Measurements from ENCODE around the gene PRIMPOL.
"Not testable (repeated sequence)": the region's sequence is repeated elsewhere in the genome, so short reads cannot be mapped to it uniquely, and the experiment has no call there.

The PRIMPOL gene

DNA sequence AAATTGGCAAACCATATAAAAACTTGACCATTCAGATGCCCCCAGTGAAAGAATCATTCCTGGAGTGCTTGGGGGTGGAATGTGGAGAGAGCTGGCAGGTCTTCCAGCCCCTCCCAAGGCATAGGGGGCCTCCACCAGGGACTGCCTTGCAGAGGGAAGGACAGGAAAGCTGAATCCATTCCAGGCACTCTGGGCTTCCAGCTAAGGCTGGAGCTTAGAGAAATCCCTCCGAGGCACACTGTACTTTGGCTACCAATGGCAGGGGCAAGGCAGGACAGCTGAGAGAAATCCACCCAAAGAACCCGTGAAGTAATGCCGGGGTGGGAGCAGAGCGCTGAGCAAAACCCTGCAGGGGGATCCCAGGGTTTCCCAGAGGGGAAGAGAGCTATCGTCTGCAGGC is 80.4 kb downstream of the PRIMPOL start:
- no peak for TF ChIP-seq GATA1 (IDR thresholded peaks at IDR 0.05; ENCODE audit: low read depth, low read length)
- no peak for TF ChIP-seq POLR2A (IDR thresholded peaks at IDR 0.05; ENCODE audit: low read length)

GRCh38 chr4:184731056-184731455 is 81.5 kb downstream of the PRIMPOL start:
- DNase-seq = no peak

More for the DNA sequence above, 80.4 kb downstream of the PRIMPOL start:
- DNase-seq = no peak

DNA sequence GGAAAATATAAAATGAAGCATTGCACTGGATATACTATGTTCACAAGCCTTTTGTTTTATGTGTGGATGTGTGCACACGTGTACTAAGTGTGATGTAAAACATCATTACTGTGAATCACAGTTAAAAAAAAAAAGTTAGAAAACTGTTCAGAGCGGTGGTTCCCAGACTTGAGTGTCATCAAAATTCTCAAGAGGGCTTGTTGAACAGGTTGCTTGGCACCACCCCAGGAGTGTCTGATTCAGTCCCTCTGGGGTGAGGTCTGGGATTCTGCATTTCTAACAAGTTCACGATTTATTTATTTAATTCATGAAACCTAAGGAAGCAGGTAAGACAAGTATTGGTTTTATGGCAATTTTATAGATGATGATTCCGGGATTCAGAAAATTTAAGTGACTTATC is 82.6 kb downstream of the PRIMPOL start:
- no peak for TF ChIP-seq POLR2A (IDR thresholded peaks at IDR 0.05; ENCODE audit: low read length)
- TF ChIP-seq GATA1 (IDR thresholded peaks at IDR 0.05; ENCODE audit: low read depth, low read length) = no peak
- DNase-seq = peak; percentile 17 to 34

More at GRCh38 chr4:184731056-184731455, 81.5 kb downstream of the PRIMPOL start:
- no peak for TF ChIP-seq POLR2A (IDR thresholded peaks at IDR 0.05; ENCODE audit: low read length)
- no peak for TF ChIP-seq GATA1 (IDR thresholded peaks at IDR 0.05; ENCODE audit: low read depth, low read length)

DNA sequence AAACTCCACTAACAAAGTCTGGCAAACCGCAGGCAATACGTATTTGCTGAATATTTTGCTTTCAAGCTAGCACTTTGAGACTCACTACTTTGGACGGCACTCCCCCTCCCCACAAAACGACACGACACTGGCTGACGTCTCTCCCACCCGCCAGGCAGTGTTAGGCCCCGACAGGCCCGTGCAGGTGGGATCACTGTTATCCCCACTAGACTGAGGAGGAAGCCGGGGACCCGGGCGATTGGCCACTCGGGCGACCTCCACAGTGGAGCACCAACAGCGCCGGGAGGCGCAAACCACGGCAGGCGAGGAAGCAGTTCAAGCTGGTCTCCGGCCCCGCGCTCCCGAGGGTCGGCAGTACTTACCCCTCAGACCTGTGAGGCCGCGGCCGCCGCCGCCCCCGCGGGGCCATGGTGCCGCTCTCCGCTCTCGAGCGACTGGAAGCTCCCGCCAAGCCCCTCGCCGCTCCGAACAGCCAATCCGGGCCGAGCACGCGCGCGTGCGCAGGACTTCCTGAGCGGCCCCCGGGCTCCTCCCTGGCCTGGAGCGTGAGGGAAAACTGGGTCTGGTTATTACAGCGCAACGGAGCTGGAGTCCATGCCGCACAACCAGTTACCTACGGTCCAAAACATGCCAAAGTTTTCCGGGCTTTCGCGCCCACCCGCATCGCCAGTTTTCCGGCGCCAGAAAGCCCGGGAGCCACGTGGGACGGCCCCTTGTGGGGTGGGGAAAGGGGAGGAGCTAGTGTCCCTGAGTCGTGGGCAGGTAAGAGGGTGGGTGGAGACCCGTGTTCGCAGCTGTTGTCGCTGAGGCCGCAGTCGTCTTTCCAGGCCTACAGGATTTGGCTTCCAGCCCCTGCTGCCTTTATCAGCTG is 84.4 kb downstream of the PRIMPOL start, which contains the start of gene CENPU:
Gene CENPU (minus strand): TSS at position 443 of the 871 bp plus-strand sequence. CDS start 34 bp downstream, at position 409.
- peak; percentile 99 for DNase-seq
- TF ChIP-seq POLR2A (IDR thresholded peaks at IDR 0.05; ENCODE audit: low read length) (peak; percentile 94), GATA1 (IDR thresholded peaks at IDR 0.05; ENCODE audit: low read depth, low read length) (no peak)

DNA sequence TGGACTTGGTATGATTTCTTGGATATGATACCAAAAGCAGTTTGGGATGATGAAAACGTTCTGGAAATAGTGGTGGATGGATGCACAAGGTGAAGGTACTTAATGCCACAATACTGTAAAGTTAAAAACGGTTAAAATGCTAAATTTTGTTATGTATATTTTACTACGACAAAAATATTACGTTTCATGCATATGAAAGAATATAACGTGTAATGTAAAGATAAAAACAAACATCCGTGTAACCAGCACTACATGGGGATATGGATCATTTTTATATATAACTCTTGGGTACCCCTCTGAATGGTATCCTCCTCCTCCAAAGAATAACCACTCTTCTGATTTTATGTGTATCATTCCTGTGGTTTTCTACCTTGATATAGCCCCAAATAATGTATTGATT is 85.2 kb downstream of the PRIMPOL start:
- DNase-seq = no peak
- TF ChIP-seq GATA1 (IDR thresholded peaks at IDR 0.05; ENCODE audit: low read depth, low read length) (no peak), POLR2A (IDR thresholded peaks at IDR 0.05; ENCODE audit: low read length) (no peak)

DNA sequence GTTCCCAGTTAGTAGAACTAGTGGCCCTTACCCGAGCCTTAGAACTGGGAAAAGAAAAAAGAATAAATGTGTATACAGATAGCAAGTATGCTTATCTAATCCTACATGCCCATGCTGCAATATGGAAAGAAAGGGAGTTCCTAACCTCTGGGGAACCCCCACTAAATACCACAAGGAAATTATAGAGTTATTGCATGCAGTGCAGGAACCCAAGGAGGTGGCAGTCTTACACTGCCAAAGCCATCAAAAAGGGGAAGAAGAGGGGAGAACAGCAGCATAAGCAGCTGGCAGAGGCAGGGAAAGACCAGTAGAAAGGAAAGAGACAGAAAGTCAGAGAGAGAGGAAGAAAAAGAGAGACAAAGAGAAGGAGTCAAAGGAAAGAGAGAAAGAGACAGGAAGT is 90.0 kb downstream of the PRIMPOL start:
- peak; percentile 36 to 75 for DNase-seq

GRCh38 chr4:184740980-184741391 is 91.4 kb downstream of the PRIMPOL start:
- peak in 1 of 2 experiments; percentile 14 for DNase-seq
- TF ChIP-seq GATA1 (IDR thresholded peaks at IDR 0.05; ENCODE audit: low read depth, low read length) = no peak
- TF ChIP-seq POLR2A (IDR thresholded peaks at IDR 0.05; ENCODE audit: low read length) = no peak

GRCh38 chr4:184741651-184742050 is 92.1 kb downstream of the PRIMPOL start:
- not testable (repeated sequence) for DNase-seq

DNA sequence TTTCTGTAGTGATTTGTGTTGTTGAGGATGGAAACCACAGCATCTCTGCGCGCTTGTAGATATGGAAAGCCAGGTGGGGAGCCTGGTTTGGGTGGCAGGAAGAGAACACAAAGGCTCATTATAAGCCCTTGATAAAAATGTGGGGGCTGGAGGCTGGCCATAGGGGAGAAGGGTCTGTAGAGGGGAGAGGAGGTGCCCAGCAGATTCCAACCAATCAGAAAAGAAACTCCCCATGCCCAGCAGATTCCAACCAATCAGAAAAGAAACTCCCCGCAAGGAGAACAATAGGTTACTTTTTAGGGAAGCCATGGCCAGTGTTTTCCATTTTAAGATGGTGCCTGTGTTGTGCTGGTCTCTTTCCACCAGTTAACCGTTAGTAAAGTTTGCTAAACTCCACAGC is 94.1 kb downstream of the PRIMPOL start:
- TF ChIP-seq POLR2A (IDR thresholded peaks at IDR 0.05; ENCODE audit: low read length) (no peak), GATA1 (IDR thresholded peaks at IDR 0.05; ENCODE audit: low read depth, low read length) (no peak)
- DNase-seq = no peak

DNA sequence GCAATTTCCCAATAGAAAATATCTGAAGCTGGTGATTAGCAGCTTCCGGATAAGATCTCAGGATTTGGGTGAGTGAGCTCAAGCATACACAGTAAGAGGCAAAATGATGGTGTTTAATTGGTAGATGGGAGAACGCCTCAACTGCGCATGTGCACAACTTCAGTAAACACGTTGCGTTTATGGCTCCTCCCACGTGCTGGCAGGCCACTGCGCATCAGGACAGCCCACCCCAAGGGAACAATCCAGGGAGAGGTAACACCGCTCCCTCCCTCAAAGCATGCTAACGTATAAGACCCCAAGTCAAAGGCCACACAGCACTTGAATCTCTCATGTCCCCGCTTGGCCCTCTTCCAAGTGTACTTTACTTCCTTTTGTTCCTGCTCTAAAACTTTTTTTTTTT is 94.7 kb downstream of the PRIMPOL start:
- no peak for TF ChIP-seq GATA1 (IDR thresholded peaks at IDR 0.05; ENCODE audit: low read depth, low read length)
- TF ChIP-seq POLR2A (IDR thresholded peaks at IDR 0.05; ENCODE audit: low read length) = no peak

More for the DNA sequence above, 94.7 kb downstream of the PRIMPOL start:
- DNase-seq = no peak

All from erythroblast (primary cell).